ENCODE measurements around the gene HOXC9. TPM values are rescaled to one million over a fixed set of nuclear protein-coding genes. Genes with fewer than 3 reads are reported as not detected.

The HOXC9 gene
- total RNA-seq, 1 donor from 2014 or later = not detected

- DNase-seq (ENCODE audit: extremely low spot score in 2 of 2) = no peak
- Histone ChIP-seq H3K4me1 (peaks cover 22% of the 10 kb centered on the region), H3K27ac (no peak overlapping the region), H3K36me3 (no peaks in the 10 kb centered on the region), H3K9me3 (no peaks in the 10 kb centered on the region), H3K27me3 (peaks cover 28% of the 10 kb centered on the region), H3K4me3 (no peak overlapping the region)
- TF ChIP-seq CTCF (IDR thresholded peaks at IDR 0.05) (no peak), POLR2A (IDR thresholded peaks at IDR 0.05) (no peak), POLR2AphosphoS5 (IDR thresholded peaks at IDR 0.05; ENCODE audit: insufficient read depth in 1 of 2, low read depth in 1 of 2) (no peak)
- intact Hi-C loops (cut with DNase I) = no loop called here
These were observed 11.2 kb downstream of the HOXC9 start for GRCh38 chr12:54010972-54011664.

- peaks cover 22% of the 10 kb centered on the region for H3K4me1 ChIP-seq
- H3K36me3 ChIP-seq = no peaks in the 10 kb centered on the region
- no peak overlapping the region for H3K4me3 ChIP-seq
- no peaks in the 10 kb centered on the region for H3K9me3 ChIP-seq
- DNase-seq (ENCODE audit: extremely low spot score in 2 of 2) = no peak
- no peak for TF ChIP-seq POLR2AphosphoS5 (IDR thresholded peaks at IDR 0.05; ENCODE audit: insufficient read depth in 1 of 2, low read depth in 1 of 2)
- no peak for TF ChIP-seq POLR2A (IDR thresholded peaks at IDR 0.05)
- TF ChIP-seq CTCF (IDR thresholded peaks at IDR 0.05) = no peak
- H3K27me3 ChIP-seq = peaks cover 32% of the 10 kb centered on the region
- intact Hi-C loops (cut with DNase I) = no loop called here
- H3K27ac ChIP-seq = no peak overlapping the region
These were observed 11.9 kb downstream of the HOXC9 start for GRCh38 chr12:54011665-54012532.

DNA sequence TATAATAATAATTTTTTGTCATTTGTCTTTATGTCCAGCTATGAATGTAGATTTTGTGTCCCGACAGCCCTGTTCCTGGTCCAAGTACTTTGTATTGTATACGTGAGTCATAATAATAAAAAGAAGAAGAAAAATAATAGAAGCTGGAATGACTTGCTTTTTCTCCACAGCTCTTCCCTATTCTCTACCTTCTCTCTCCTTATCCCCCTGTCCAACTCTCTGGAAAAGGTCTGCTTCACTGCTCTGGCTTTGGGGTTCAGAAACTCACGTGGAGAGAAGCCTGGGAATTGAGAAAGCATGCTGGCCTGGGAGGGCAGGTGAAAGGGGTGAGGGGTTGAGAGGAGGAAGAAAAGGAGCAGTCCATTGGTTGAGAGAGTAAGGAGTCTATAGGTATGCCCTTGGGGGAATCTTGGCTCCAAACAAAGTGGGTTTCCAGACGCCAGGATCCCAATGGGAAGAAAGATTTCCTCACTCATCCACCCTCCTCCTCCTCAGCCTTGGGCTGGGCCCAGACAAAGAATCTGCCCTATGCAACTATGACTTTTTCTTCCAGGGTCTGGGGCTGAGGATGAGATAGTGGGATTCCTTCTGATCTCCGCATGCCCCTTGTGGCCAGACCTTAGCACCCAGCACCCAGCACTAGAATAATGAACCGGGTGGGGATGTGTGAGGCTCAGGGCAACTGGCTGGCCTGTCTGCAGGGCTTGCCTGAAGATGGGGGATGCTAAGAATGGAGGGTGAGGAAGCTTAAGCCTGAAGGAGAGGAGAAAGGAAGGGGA is 12.9 kb downstream of the HOXC9 start:
- Histone ChIP-seq H3K4me1 (peaks cover 31% of the 10 kb centered on the region), H3K27me3 (peaks cover 41% of the 10 kb centered on the region), H3K9me3 (no peaks in the 10 kb centered on the region), H3K27ac (no peak overlapping the region), H3K4me3 (no peak overlapping the region), H3K36me3 (no peaks in the 10 kb centered on the region)
- TF ChIP-seq POLR2A (IDR thresholded peaks at IDR 0.05) = no peak
- no peak for TF ChIP-seq POLR2AphosphoS5 (IDR thresholded peaks at IDR 0.05; ENCODE audit: insufficient read depth in 1 of 2, low read depth in 1 of 2)
- DNase-seq (ENCODE audit: extremely low spot score in 2 of 2) = no peak
- intact Hi-C loops (cut with DNase I) = no loop called here

DNA sequence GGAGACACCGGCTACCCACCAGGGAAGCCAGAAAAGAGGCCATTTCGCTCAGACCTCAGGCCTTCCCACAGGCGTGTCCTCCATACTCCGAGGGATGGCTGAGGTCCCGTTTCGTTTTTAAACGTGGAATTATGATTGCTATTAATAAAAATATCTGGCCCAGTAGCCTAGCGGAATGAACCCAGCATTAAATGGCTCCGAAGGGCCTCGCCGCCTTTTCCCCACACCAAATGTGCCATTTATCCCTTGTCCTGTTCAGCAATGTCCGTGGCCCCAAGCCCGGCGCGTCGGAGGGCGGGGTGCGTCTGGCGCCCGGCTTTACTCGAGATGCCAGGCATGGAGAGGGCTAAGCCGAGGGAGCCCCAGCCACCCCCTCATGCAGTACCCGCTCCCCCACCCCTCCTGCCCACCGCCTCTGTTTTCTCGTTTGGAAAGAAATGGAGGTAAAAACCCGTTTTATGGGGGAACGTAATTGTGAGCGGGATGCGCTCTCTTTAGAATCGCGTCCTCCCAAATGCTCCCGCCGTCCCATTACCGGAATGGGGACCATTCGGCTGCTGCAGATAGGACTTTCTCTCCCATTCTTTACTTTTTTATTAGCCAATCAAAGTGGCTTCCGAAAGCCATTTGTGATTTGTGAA is 14.5 kb downstream of the HOXC9 start:
- TF ChIP-seq CTCF (IDR thresholded peaks at IDR 0.05) (no peak), POLR2AphosphoS5 (IDR thresholded peaks at IDR 0.05; ENCODE audit: insufficient read depth in 1 of 2, low read depth in 1 of 2) (no peak), POLR2A (IDR thresholded peaks at IDR 0.05) (no peak)
- Histone ChIP-seq H3K27me3 (peaks cover 36% of the 10 kb centered on the region), H3K36me3 (no peaks in the 10 kb centered on the region), H3K9me3 (no peaks in the 10 kb centered on the region), H3K27ac (no peak overlapping the region), H3K4me1 (peaks cover 42% of the 10 kb centered on the region), H3K4me3 (peak overlapping the region in 1 of 2 donors; percentile 8)
- intact Hi-C loops (cut with DNase I) = loop anchor here (5.0 kb wide), 1 partner anchor 113 kb away; no protein-coding TSS in a partner anchor
- no peak for DNase-seq (ENCODE audit: extremely low spot score in 2 of 2)
